Activated B cell treated with CpG ODN at 0.5 μM for 24 hours (primary cell): ENCODE measurements around the gene FAXC. TPM values are rescaled to one million over a fixed set of nuclear protein-coding genes. Genes with fewer than 3 reads are reported as not detected.
"Not testable (repeated sequence)": the region's sequence is repeated elsewhere in the genome, so short reads cannot be mapped to it uniquely, and the experiment has no call there.

Source experiments
- ATAC-seq: fragments of 200-7000 bp; cut with Tn5 transposase; one replicate; pipeline ENCODE4 v1.10.0; 2021; ENCODE audit warnings: low read depth, mild to moderate bottlenecking, moderate library complexity
- CTCF ChIA-PET: fragments of 350-600 bp; sonication (Branson Sonifier 250); formaldehyde crosslinking; loops from one replicate; lab custom pipeline; 2021; ENCODE audit warnings: antibody characterized with exemption; lab: Charles Lee
- POLR2A ChIA-PET: fragments of 350-600 bp; sonication (Branson Sonifier 250); formaldehyde crosslinking; loops from one replicate; lab custom pipeline; 2021; ENCODE audit warnings: antibody characterized with exemption; lab: Charles Lee
- DNase-seq: peaks from one replicate; pipeline ENCODE4 v3.0.0; 2022
- H3K27ac Mint-ChIP-seq: one replicate; pipeline ENCODE4 v1.8.0; 2020; ENCODE audit warnings: mixed read lengths
- H3K27me3 Mint-ChIP-seq: one replicate; pipeline ENCODE4 v1.8.0; 2021; ENCODE audit warnings: mixed read lengths
- H3K36me3 Mint-ChIP-seq: one replicate; pipeline ENCODE4 v1.8.0; 2021; ENCODE audit warnings: low read depth, mixed read lengths
- H3K4me1 Mint-ChIP-seq: one replicate; pipeline ENCODE4 v1.8.0; 2021; ENCODE audit warnings: mixed read lengths
- H3K4me3 Mint-ChIP-seq: one replicate; pipeline ENCODE4 v1.8.0; 2020; ENCODE audit warnings: mild to moderate bottlenecking, mixed read lengths
- H3K9me3 Mint-ChIP-seq: one replicate; pipeline ENCODE4 v1.8.0; 2020; ENCODE audit warnings: mixed read lengths
- intact Hi-C: fragments of 100-400 bp; cut with micrococcal nuclease; formaldehyde crosslinking; loops from one replicate; pipeline ENCODE4 v1.15.1; 2024
- total RNA-seq: library from RNA; stranded (reverse); gene quantifications from 2 replicates; pipeline ENCODE4 v1.2.3, GENCODE V29; 2022
- TF ChIP-seq, protein P1 (sequence below): fragments of 200-600 bp; IDR thresholded peaks from one replicate; pipeline ENCODE4 v1.8.0; 2022; ENCODE audit warnings: antibody characterized with exemption, mild to moderate bottlenecking

Gene FAXC
- total RNA-seq, 1 donor from 2014 or later, result not detected

DNA sequence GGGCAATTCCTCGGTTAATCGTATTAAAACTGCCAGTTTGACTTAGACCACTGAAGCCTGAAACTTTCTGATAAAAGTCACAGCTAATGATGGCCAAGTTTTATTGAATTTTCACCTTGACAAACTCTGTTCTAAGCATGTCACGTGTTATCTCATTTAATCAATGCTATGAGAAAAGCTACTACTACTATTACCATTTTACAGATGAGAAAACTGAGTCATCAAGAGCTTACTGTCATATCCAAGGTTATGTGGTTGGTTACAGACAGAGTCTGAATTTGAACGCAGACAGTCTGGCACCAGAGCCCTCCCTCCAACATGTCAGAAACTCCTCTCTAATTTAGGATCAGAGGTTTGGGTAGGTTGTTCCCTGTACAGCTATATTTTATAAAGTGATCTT, 4.3 kb downstream of the FAXC start:
- no peak for ATAC-seq
- Mint-ChIP-seq H3K4me1 (peaks cover 6% of the 10 kb centered on the region), H3K36me3 (no peaks in the 10 kb centered on the region), H3K9me3 (no peaks in the 10 kb centered on the region), H3K27ac (no peak overlapping the region), H3K4me3 (no peak overlapping the region), H3K27me3 (peaks cover 33% of the 10 kb centered on the region)
- TF ChIP-seq, protein P1, sequence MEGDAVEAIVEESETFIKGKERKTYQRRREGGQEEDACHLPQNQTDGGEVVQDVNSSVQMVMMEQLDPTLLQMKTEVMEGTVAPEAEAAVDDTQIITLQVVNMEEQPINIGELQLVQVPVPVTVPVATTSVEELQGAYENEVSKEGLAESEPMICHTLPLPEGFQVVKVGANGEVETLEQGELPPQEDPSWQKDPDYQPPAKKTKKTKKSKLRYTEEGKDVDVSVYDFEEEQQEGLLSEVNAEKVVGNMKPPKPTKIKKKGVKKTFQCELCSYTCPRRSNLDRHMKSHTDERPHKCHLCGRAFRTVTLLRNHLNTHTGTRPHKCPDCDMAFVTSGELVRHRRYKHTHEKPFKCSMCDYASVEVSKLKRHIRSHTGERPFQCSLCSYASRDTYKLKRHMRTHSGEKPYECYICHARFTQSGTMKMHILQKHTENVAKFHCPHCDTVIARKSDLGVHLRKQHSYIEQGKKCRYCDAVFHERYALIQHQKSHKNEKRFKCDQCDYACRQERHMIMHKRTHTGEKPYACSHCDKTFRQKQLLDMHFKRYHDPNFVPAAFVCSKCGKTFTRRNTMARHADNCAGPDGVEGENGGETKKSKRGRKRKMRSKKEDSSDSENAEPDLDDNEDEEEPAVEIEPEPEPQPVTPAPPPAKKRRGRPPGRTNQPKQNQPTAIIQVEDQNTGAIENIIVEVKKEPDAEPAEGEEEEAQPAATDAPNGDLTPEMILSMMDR, result no peak
- POLR2A ChIA-PET, result no interaction called here
- CTCF ChIA-PET, result interaction anchor here (1.4 kb wide), 1 partner anchor 15 kb away, joined by 8 read pairs; no protein-coding TSS in a partner anchor
- no peak for DNase-seq
- intact Hi-C loops, result no loop called here

DNA sequence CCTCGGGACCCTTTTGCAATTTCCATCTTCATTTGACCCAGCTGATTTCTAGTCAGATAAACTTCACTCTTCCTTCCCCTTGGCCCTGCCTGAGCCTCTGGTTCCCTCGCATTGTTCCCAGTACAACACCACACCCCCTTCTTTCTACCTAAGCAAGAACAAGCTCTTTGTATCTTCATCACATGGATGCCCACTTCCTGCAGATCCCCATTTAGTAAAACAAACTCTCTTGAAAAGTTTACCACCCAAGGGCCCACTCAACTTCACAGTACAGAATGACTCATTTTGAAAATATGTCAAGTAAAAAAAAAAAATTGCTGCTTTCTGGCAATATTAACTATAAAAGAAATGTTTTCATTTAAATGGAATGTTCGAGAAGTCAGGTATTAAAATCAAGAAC, 5.2 kb downstream of the FAXC start:
- peaks cover 32% of the 10 kb centered on the region for H3K27me3 Mint-ChIP-seq
- no peak overlapping the region for H3K27ac Mint-ChIP-seq
- ChIA-PET POLR2A (no interaction called here), CTCF (interaction anchor here (1.0 to 1.4 kb wide), 2 partner anchors 13 to 14 kb away, joined by 3 to 8 read pairs; no protein-coding TSS in a partner anchor)
- no peak for DNase-seq
- no peak overlapping the region for H3K4me3 Mint-ChIP-seq
- no peaks in the 10 kb centered on the region for H3K36me3 Mint-ChIP-seq
- intact Hi-C loops, result no loop called here
- peaks cover 2% of the 10 kb centered on the region for H3K4me1 Mint-ChIP-seq
- TF ChIP-seq, protein P1, result no peak
- ATAC-seq, result no peak
- no peaks in the 10 kb centered on the region for H3K9me3 Mint-ChIP-seq

DNA sequence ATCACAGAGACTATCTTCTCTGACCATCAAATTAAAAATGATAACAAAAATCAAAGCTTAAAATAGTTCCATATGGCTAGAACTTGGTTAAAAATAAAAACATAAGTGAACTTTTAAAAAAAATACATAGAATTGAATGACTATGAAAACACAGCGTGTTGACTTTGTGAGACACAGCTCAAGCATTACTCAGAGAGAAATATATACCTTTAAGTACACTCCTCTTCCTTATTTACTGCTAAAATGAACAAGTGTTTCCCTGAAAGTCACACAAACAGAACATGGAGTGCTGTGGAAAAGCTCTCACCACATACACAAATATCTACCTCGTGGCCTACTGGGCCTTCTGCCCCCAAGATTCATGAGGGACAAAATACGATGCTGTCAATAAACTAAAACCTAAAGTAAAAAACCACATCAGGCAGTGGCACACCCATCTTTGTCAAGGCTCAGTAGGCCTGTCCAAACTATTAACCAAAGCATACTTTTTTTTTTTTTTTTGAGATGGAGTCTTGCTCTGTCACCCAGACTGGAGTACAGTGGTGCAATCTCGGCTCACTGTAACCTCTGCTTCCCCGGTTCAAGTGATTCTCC, 7.5 kb downstream of the FAXC start:
- POLR2A ChIA-PET, result no interaction called here
- ATAC-seq, result no peak
- no peak overlapping the region for H3K27ac Mint-ChIP-seq
- H3K4me1 Mint-ChIP-seq, result no peaks in the 10 kb centered on the region
- CTCF ChIA-PET, result interaction anchor here (0.6 to 1.4 kb wide), 3 partner anchors 10 to 35 kb away, joined by 3 to 4 read pairs (median 3); no protein-coding TSS in a partner anchor
- intact Hi-C loops, result no loop called here
- DNase-seq, result no peak
- no peaks in the 10 kb centered on the region for H3K9me3 Mint-ChIP-seq
- TF ChIP-seq, protein P1, result no peak
- no peak overlapping the region for H3K4me3 Mint-ChIP-seq
- H3K27me3 Mint-ChIP-seq, result peaks cover 28% of the 10 kb centered on the region
- no peaks in the 10 kb centered on the region for H3K36me3 Mint-ChIP-seq

DNA sequence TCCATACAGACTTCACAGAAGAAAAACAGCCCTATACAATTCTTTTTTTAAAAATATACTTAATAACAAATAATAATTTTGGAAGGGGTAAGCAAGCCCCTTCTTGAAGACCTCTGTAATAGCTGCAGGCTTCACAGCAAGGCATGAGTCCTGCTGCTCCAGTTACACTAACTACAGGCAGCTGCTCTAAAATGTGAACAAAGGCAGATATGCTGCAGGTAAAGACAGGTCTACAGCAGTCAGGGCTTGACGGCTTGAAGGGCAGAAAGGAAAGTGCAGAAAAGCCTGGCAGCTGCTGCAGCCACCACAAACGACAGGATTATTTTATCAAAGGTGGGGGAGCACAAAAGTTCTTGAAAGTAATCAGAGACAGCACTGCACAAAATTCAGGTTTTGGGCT, 11.3 kb downstream of the FAXC start:
- Mint-ChIP-seq H3K27ac (no peak overlapping the region), H3K36me3 (no peaks in the 10 kb centered on the region), H3K9me3 (no peaks in the 10 kb centered on the region), H3K4me1 (peaks cover 4% of the 10 kb centered on the region), H3K27me3 (peaks cover 17% of the 10 kb centered on the region), H3K4me3 (no peak overlapping the region)
- TF ChIP-seq, protein P1, result no peak
- POLR2A ChIA-PET, result no interaction called here
- no peak for ATAC-seq
- DNase-seq, result no peak
- intact Hi-C loops, result loop anchor here (10.0 kb wide), 1 partner anchor 57 kb away; the partner anchor contains the start of gene COQ3
- CTCF ChIA-PET, result interaction anchor here (1.2 kb wide), 1 partner anchor 8 kb away, joined by 3 read pairs; no protein-coding TSS in a partner anchor

DNA sequence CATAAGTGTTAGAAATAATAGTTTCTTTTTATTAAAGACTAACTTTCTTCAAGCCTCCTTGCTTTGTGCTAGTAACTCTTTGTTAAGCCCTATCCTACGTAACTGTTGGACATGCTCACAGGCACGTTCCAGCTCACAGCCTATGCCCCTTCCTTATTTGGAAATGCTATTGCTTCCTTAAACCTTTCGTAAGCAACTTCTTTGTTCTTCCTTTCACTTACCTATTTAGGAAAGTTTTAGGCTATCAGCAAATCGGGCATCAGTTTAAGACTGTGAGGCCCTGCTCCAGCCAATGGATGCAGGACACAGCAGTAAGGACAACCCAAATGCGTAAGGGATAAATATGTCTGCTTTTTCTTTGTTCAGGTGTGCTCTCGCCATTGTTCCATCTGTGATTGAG, 14.2 kb downstream of the FAXC start:
- H3K4me3 Mint-ChIP-seq, CTCF ChIA-PET, H3K9me3 Mint-ChIP-seq, H3K27ac Mint-ChIP-seq, ATAC-seq, DNase-seq, POLR2A ChIA-PET, H3K36me3 Mint-ChIP-seq: not testable (repeated sequence)
- Mint-ChIP-seq H3K27me3 (peaks cover 14% of the 10 kb centered on the region), H3K4me1 (peaks cover 12% of the 10 kb centered on the region)
- intact Hi-C loops, result loop anchor here (10.0 kb wide), 1 partner anchor 60 kb away; the partner anchor contains the start of gene COQ3
